SU-DHL-6 (cell line): ENCODE measurements around the gene AQP5.

Experiments used
- EZH2phosphoT487 ChIP-seq: fragments of 200-600 bp; sonication (generic), shearing (Covaris generic); conservative IDR thresholded peaks from 2 replicates; pipeline ENCODE4 v1.6.1; 2018; ENCODE audit warnings: mild to moderate bottlenecking, antibody characterized with exemption, low read length, moderate library complexity, mixed read lengths
- TF ChIP-seq, protein P1 (sequence below): fragments of 200-600 bp; sonication (generic); IDR thresholded peaks from one replicate; pipeline ENCODE4 v1.5.1; 2017; ENCODE audit warnings: antibody characterized with exemption, mild to moderate bottlenecking, low read length, moderate library complexity; ENCODE audit not compliant: insufficient read depth, poor library complexity, severe bottlenecking

DNA sequence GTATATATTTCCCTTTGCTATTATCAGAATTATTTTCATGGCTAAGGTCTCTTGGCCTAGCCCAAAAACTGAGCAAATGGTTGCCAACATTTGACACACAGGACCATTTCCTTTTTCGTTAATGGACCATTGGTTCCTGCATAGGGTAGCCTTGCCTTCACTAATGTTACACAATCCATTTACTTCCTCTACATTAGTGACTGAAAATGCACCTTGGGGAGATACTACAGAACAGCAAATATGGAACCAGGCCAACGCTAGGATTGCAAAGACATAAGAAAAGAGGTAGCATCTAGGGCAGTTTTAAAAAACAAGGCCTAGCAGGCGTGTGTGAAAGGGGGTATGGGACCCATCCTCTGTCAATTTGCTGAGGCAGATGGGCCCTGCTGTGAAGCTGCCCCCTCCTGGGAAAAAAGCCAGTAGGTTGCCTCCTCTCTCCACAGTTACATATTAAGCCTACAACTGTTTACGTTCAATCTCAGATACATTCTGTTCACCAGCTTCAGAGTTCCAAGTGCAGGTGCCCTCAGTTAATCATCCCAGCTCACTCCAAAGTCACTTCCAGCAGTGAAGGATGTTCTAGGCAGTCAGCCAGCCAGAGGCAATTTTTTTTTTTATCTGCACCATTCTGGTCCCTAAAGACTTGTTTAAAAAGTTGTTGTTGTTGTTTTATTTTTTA is 26.1 kb downstream of the AQP5 start:
- TF ChIP-seq, protein P1, sequence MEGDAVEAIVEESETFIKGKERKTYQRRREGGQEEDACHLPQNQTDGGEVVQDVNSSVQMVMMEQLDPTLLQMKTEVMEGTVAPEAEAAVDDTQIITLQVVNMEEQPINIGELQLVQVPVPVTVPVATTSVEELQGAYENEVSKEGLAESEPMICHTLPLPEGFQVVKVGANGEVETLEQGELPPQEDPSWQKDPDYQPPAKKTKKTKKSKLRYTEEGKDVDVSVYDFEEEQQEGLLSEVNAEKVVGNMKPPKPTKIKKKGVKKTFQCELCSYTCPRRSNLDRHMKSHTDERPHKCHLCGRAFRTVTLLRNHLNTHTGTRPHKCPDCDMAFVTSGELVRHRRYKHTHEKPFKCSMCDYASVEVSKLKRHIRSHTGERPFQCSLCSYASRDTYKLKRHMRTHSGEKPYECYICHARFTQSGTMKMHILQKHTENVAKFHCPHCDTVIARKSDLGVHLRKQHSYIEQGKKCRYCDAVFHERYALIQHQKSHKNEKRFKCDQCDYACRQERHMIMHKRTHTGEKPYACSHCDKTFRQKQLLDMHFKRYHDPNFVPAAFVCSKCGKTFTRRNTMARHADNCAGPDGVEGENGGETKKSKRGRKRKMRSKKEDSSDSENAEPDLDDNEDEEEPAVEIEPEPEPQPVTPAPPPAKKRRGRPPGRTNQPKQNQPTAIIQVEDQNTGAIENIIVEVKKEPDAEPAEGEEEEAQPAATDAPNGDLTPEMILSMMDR, result no peak
- no peak for TF ChIP-seq EZH2phosphoT487
